Nephron progenitor cell (in vitro differentiated cells): ENCODE results near the gene CHPF.

Source experiments
- DNase-seq: peaks from one replicate; pipeline ENCODE4 v3.0.0; 2021
- H3K27ac Mint-ChIP-seq: 2 replicates; pipeline ENCODE4 v1.8.0; 2021; ENCODE audit warnings: mild to moderate bottlenecking, moderate library complexity, mixed read lengths
- H3K27me3 Mint-ChIP-seq: 2 replicates; pipeline ENCODE4 v1.8.0; 2021; ENCODE audit warnings: mild to moderate bottlenecking, low read depth, mixed read lengths; ENCODE audit not compliant: poor library complexity
- H3K36me3 Mint-ChIP-seq: 2 replicates; pipeline ENCODE4 v1.8.0; 2021; ENCODE audit warnings: low read depth, mixed read lengths
- H3K4me1 Mint-ChIP-seq: 2 replicates; pipeline ENCODE4 v1.8.0; 2021; ENCODE audit warnings: mixed read lengths
- H3K4me3 Mint-ChIP-seq: 2 replicates; pipeline ENCODE4 v1.8.0; 2021; ENCODE audit warnings: mild to moderate bottlenecking, moderate library complexity, mixed read lengths
- H3K9me3 Mint-ChIP-seq: 2 replicates; pipeline ENCODE4 v1.8.0; 2021; ENCODE audit warnings: mild to moderate bottlenecking, moderate library complexity, mixed read lengths
- CTCF ChIP-seq: fragments of 200-600 bp; sonication (generic); IDR thresholded peaks from 2 replicates; pipeline ENCODE4 v1.5.0; 2021; ENCODE audit warnings: antibody characterized with exemption

Gene CHPF

DNA sequence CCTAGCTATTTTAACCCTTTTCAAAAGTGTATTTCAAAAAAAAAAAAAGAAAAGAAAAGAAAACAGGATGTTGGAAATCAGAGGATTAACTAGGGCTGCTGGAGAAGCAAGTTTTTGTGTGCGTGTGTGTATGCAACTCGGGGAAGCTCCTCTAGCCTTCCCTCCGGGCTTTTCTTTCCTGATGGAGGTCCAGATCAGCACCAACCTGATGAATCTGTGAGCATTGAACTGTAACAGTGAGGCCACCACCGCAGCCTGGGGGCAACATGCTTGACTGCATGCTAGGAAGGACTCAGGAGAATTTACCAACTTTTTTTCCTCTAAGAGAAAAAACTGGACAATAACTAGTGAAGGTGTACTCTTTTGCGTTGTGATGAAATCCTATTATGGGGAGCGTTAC lies 25.4 kb upstream of the CHPF start:
- Mint-ChIP-seq H3K4me1 (peaks cover 37% of the 10 kb centered on the region), H3K27me3 (peaks cover 5% of the 10 kb centered on the region), H3K4me3 (peak overlapping the region; percentile 78), H3K9me3 (no peaks in the 10 kb centered on the region), H3K36me3 (peaks cover 48% of the 10 kb centered on the region), H3K27ac (peak overlapping the region; percentile 64)
- peak; percentile 45 for DNase-seq
- TF ChIP-seq CTCF = no peak

- DNase-seq = no peak
- peaks cover 60% of the 10 kb centered on the region for H3K36me3 Mint-ChIP-seq
- H3K4me3 Mint-ChIP-seq = no peak overlapping the region
- peaks cover 34% of the 10 kb centered on the region for H3K4me1 Mint-ChIP-seq
- no peaks in the 10 kb centered on the region for H3K9me3 Mint-ChIP-seq
- H3K27me3 Mint-ChIP-seq = peaks cover 4% of the 10 kb centered on the region
- no peak for TF ChIP-seq CTCF
- H3K27ac Mint-ChIP-seq = peak overlapping the region; percentile 54
Observed at GRCh38 chr2:219567791-219568361, 24.3 kb upstream of the CHPF start.

GRCh38 chr2:219567131-219567530 lies 23.5 kb upstream of the CHPF start:
- TF ChIP-seq CTCF = no peak
- Mint-ChIP-seq H3K4me3 (no peak overlapping the region), H3K36me3 (peaks cover 67% of the 10 kb centered on the region), H3K4me1 (peaks cover 40% of the 10 kb centered on the region), H3K27ac (no peak overlapping the region), H3K27me3 (peaks cover 3% of the 10 kb centered on the region), H3K9me3 (no peaks in the 10 kb centered on the region)
- DNase-seq = no peak

- Mint-ChIP-seq H3K9me3 (no peaks in the 10 kb centered on the region), H3K36me3 (peaks cover 67% of the 10 kb centered on the region), H3K27ac (no peak overlapping the region), H3K4me3 (no peak overlapping the region), H3K27me3 (peaks cover 3% of the 10 kb centered on the region), H3K4me1 (peaks cover 40% of the 10 kb centered on the region)
- DNase-seq = no peak
- TF ChIP-seq CTCF = no peak
Observed at GRCh38 chr2:219566640-219567039, 23.0 kb upstream of the CHPF start.

DNA sequence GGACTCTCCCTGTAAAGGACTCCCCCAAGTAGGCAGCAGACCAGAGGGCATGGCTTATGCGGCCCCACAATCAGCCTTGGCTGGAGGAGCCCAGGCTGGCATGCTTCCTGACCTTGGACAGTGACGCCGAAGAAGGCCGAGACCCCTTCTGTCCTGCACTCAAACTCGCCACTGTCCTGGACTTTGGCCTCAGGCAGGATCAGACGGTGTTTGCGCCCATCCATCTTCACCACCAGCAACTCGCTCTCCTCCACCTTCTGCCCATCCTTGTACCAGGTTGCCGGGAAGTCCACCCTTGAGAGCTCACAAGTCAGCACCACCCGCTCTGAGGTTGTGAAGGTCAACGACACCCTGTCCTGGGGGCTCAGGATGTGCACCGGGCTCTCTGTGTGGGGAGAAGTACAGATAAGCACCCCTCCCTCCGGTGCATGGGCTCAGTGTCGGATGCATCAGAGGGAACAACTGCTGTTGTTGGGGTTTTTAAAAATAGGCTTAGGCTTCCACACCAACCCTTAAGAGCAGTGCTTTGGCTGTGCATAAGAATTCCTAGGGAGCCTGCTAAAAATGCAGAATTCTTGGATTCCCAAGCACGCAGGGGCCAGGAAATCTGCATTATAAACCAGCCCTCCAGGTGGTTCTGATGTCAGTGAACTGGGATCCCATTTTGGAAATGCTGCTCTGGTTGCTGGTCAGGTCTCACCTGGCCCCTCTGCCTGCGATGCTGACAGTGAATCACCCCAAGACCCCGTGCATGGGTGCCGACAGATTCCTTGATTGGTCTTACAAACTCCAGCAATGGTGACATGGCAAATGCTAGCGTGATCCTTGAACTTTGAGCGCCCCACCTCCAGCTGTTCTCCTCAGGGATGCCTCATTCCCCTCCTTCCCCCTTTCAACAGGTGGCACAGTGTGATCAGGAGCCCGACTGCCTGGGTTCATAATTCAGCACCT lies 21.8 kb upstream of the CHPF start:
- Mint-ChIP-seq H3K36me3 (peaks cover 67% of the 10 kb centered on the region), H3K9me3 (no peaks in the 10 kb centered on the region), H3K4me1 (peaks cover 50% of the 10 kb centered on the region), H3K27me3 (peaks cover 3% of the 10 kb centered on the region), H3K4me3 (no peak overlapping the region), H3K27ac (no peak overlapping the region)
- TF ChIP-seq CTCF = no peak
- no peak for DNase-seq
